Liver (tissue), 9 donors: ENCODE measurements around the gene MGAT4C. TPM values are rescaled to one million over a fixed set of nuclear protein-coding genes. Genes with fewer than 3 reads are reported as not detected.

Experiments
- DNase-seq: peaks from one replicate; pipeline ENCODE4 v3.0.0-alpha.2; 2017; ENCODE audit warnings: low spot score
- H3K27ac ChIP-seq, 2 donors: one replicate each; pipeline ENCODE4 v1.7.0; 2013; ENCODE audit warnings: inconsistent platforms in 2 of 2, low read length in 2 of 2, control low read depth in 1 of 2, low read depth in 1 of 2, mild to moderate bottlenecking in 1 of 2
- H3K27me3 ChIP-seq, 4 donors: one replicate each; pipeline versions ENCODE4 v1.6.1 to v1.7.0; 2013; ENCODE audit warnings: low read length in 3 of 4, inconsistent platforms in 1 of 4, mild to moderate bottlenecking in 1 of 4, moderate library complexity in 1 of 4; ENCODE audit not compliant: control insufficient read depth in 4 of 4, insufficient read depth in 4 of 4
- H3K36me3 ChIP-seq, 4 donors: one replicate each; pipeline versions ENCODE4 v1.6.1 to v1.7.0; 2013; ENCODE audit warnings: low read length in 3 of 4, mild to moderate bottlenecking in 3 of 4, low read depth in 1 of 4, moderate library complexity in 1 of 4; ENCODE audit not compliant: control insufficient read depth in 4 of 4, insufficient read depth in 3 of 4
- H3K4me1 ChIP-seq, 4 donors: one replicate each; pipeline versions ENCODE4 v1.6.1 to v1.7.0; 2013; ENCODE audit warnings: low read length in 3 of 4, mild to moderate bottlenecking in 3 of 4, moderate library complexity in 1 of 4; ENCODE audit not compliant: control insufficient read depth in 4 of 4, insufficient read depth in 4 of 4
- H3K4me3 ChIP-seq, 3 donors: one replicate each; pipeline versions ENCODE4 v1.6.1 to v1.7.0; 2013; ENCODE audit warnings: low read length in 3 of 3, control low read depth in 1 of 3, low read depth in 1 of 3, mild to moderate bottlenecking in 1 of 3
- H3K9ac ChIP-seq, 2 donors: one replicate each; pipeline ENCODE4 v1.7.0; 2013; ENCODE audit warnings: low read length in 2 of 2, mild to moderate bottlenecking in 2 of 2, moderate library complexity in 2 of 2, control low read depth in 1 of 2, low read depth in 1 of 2
- H3K9me3 ChIP-seq, 4 donors: one replicate each; pipeline versions ENCODE4 v1.6.1 to v1.7.0; 2013; ENCODE audit warnings: low read length in 3 of 4; ENCODE audit not compliant: control insufficient read depth in 4 of 4
- EGR1 ChIP-seq, 2 donors: IDR thresholded peaks; 2 replicates each; pipeline ENCODE4 v1.6.1; 2016 to 2018; ENCODE audit warnings: antibody characterized with exemption in 2 of 2, low read depth in 2 of 2
- FOXA1 ChIP-seq: IDR thresholded peaks from 2 replicates; pipeline ENCODE4 v1.6.1; 2016; ENCODE audit warnings: antibody characterized with exemption
- FOXA2 ChIP-seq: IDR thresholded peaks from 2 replicates; pipeline ENCODE4 v1.6.1; 2016; ENCODE audit warnings: antibody characterized with exemption
- HNF4A ChIP-seq, 2 donors: conservative IDR thresholded peaks; 2 replicates each; pipeline ENCODE4 v1.6.1; 2016; ENCODE audit warnings: antibody characterized with exemption in 2 of 2, mild to moderate bottlenecking in 2 of 2
- HNF4G ChIP-seq: IDR thresholded peaks from 2 replicates; pipeline ENCODE4 v1.6.1; 2016; ENCODE audit warnings: antibody characterized with exemption
- JUND ChIP-seq, 2 donors: IDR thresholded peaks; 2 replicates each; pipeline ENCODE4 v1.6.1; 2016; ENCODE audit warnings: antibody characterized with exemption in 2 of 2
- RXRA ChIP-seq, 2 donors: IDR thresholded peaks; 2 replicates each; pipeline ENCODE4 v1.6.1; 2017 to 2018; ENCODE audit warnings: antibody characterized with exemption in 2 of 2, mild to moderate bottlenecking in 1 of 2
- SP1 ChIP-seq: IDR thresholded peaks from 2 replicates; pipeline ENCODE4 v1.6.1; 2018; ENCODE audit warnings: antibody characterized with exemption, mild to moderate bottlenecking
- WGBS: extraction: QIAGEN DNeasy Blood & Tissue Kit; methylation state at CpG from one replicate; pipeline ENCODE4 v1.1.7; 2013; 5-methylcytosine and 5-hydroxymethylcytosine counted together
- polyA plus RNA-seq, 2 donors: library from polyadenylated mRNA; stranded (reverse) in 1 of 2; unstranded in 1 of 2; fragments of 200-250 nt in 1 of 2; fragments of >200 nt in 1 of 2; fragmentation: Nextera tagmentation in 1 of 2; extraction: Ambion mirVana in 1 of 2; gene quantifications; one replicate each; pipeline versions ENCODE4 v1.2.1 to v1.2.3, GENCODE V29; 2013 to 2015
- total RNA-seq, 2 donors: library from RNA; depleted of rRNA; stranded (reverse); fragments of >200 nt; gene quantifications; one replicate each; pipeline ENCODE4 v1.2.3, GENCODE V29; 2014
- TF ChIP-seq, protein P1 (sequence below): fragments of 150-350 bp; IDR thresholded peaks from 2 replicates; pipeline ENCODE4 v1.5.1; 2017; ENCODE audit warnings: improper control_type of control experiment, low read depth, low read length; ENCODE audit not compliant: missing input control
- TF ChIP-seq, protein P2 (sequence below): IDR thresholded peaks from 2 replicates; pipeline ENCODE4 v1.6.1; 2016; ENCODE audit warnings: antibody characterized with exemption
- TF ChIP-seq, protein P3 (sequence below): IDR thresholded peaks from 2 replicates; pipeline ENCODE4 v1.6.1; 2016; ENCODE audit warnings: antibody characterized with exemption
- TF ChIP-seq, protein P4 (sequence below): IDR thresholded peaks from 2 replicates; pipeline ENCODE4 v1.6.1; 2016; ENCODE audit warnings: antibody characterized with exemption
- TF ChIP-seq, protein P5 (sequence below): IDR thresholded peaks from 2 replicates; pipeline ENCODE4 v1.6.1; 2016; ENCODE audit warnings: antibody characterized with exemption, mild to moderate bottlenecking
- donor health status: healthy.
- donor health status: healthy.
- donor health status: healthy.
- donor health status: healthy.
- donor health status: healthy.

The MGAT4C gene
- total and polyA plus RNA-seq, 4 donors = 0.02 to 0.65 (median 0.09) TPM

DNA sequence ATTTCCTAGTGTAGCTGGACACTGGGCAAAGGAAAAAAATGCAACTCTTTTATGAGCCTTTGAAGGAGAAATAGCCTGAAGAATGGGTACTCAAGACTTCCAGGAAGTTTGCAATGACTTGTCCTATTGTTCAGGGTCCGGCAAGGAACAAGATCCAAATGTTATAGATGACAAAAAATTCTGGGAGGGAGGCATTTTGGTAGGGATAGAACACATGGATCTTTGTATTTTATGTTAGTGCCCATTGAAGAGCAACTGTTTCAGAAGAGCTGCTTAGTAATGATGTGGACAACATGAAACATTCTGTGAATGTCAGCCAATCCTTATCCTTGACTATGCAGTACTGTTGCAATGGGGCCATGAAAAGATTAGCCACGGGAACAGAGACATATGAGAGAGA is 138.0 kb downstream of the MGAT4C start (continued):
- TF ChIP-seq FOXA1 (no peak), JUND (IDR thresholded peaks at IDR 0.05) (no peak), HNF4A (conservative IDR thresholded peaks at IDR 0.05) (no peak), RXRA (IDR thresholded peaks at IDR 0.05) (no peak), HNF4G (no peak), EGR1 (IDR thresholded peaks at IDR 0.05; ENCODE audit: low read depth in 2 of 2) (no peak)
- TF ChIP-seq, protein P1, sequence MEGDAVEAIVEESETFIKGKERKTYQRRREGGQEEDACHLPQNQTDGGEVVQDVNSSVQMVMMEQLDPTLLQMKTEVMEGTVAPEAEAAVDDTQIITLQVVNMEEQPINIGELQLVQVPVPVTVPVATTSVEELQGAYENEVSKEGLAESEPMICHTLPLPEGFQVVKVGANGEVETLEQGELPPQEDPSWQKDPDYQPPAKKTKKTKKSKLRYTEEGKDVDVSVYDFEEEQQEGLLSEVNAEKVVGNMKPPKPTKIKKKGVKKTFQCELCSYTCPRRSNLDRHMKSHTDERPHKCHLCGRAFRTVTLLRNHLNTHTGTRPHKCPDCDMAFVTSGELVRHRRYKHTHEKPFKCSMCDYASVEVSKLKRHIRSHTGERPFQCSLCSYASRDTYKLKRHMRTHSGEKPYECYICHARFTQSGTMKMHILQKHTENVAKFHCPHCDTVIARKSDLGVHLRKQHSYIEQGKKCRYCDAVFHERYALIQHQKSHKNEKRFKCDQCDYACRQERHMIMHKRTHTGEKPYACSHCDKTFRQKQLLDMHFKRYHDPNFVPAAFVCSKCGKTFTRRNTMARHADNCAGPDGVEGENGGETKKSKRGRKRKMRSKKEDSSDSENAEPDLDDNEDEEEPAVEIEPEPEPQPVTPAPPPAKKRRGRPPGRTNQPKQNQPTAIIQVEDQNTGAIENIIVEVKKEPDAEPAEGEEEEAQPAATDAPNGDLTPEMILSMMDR = no peak

DNA sequence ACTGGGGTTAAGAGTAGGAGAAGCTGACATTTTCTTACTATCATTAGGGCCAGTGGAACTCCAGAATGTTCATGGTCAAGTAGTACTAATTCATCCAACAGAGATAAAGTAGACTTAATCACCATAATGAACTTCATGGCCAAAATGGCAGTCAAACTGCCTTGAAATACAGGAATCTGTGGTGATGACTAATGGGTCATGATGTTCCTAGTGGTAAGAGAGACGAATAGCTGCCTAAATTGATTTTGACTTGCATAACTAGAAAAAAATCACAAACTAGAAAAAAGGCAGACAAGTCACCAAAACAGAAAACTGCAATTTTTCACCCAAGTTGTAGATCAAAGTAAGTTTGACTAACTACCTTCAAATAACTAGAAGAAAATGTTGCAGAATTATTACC is 138.5 kb downstream of the MGAT4C start:
- no peak for DNase-seq
- TF ChIP-seq, protein P2, sequence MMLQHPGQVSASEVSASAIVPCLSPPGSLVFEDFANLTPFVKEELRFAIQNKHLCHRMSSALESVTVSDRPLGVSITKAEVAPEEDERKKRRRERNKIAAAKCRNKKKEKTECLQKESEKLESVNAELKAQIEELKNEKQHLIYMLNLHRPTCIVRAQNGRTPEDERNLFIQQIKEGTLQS = no peak
- TF ChIP-seq, protein P3, sequence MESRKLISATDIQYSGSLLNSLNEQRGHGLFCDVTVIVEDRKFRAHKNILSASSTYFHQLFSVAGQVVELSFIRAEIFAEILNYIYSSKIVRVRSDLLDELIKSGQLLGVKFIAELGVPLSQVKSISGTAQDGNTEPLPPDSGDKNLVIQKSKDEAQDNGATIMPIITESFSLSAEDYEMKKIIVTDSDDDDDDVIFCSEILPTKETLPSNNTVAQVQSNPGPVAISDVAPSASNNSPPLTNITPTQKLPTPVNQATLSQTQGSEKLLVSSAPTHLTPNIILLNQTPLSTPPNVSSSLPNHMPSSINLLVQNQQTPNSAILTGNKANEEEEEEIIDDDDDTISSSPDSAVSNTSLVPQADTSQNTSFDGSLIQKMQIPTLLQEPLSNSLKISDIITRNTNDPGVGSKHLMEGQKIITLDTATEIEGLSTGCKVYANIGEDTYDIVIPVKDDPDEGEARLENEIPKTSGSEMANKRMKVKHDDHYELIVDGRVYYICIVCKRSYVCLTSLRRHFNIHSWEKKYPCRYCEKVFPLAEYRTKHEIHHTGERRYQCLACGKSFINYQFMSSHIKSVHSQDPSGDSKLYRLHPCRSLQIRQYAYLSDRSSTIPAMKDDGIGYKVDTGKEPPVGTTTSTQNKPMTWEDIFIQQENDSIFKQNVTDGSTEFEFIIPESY = no peak
- TF ChIP-seq RXRA (IDR thresholded peaks at IDR 0.05) (no peak), FOXA1 (no peak), FOXA2 (no peak), EGR1 (IDR thresholded peaks at IDR 0.05; ENCODE audit: low read depth in 2 of 2) (no peak)
- TF ChIP-seq, protein P4, sequence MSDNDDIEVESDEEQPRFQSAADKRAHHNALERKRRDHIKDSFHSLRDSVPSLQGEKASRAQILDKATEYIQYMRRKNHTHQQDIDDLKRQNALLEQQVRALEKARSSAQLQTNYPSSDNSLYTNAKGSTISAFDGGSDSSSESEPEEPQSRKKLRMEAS = no peak
- 39% methylated on average over 1 of the region's 1 CpG for WGBS

DNA sequence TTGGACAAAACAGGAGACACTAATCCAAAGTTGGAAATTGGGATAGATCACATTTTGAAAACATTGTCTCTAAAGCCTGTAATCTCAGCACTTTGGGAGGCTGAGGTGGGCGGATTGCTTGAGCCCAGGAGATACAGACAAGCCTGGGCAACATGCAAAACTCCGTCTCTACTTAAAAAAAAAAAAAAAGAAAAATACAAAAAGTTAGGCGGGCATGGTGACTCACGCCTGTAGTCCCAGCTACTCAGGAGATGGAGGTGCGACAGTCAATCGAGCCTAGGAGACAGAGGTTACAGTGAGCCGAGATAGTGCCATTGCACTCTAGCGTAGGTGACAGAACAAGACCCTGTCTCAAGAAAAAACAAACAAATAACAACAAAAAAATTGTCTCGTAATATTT is 152.1 kb downstream of the MGAT4C start:
- 74% methylated on average over 9 of the region's 9 CpGs for WGBS
- TF ChIP-seq SP1 (no peak), FOXA1 (no peak)
- TF ChIP-seq, protein P2 = no peak
- TF ChIP-seq, protein P5, sequence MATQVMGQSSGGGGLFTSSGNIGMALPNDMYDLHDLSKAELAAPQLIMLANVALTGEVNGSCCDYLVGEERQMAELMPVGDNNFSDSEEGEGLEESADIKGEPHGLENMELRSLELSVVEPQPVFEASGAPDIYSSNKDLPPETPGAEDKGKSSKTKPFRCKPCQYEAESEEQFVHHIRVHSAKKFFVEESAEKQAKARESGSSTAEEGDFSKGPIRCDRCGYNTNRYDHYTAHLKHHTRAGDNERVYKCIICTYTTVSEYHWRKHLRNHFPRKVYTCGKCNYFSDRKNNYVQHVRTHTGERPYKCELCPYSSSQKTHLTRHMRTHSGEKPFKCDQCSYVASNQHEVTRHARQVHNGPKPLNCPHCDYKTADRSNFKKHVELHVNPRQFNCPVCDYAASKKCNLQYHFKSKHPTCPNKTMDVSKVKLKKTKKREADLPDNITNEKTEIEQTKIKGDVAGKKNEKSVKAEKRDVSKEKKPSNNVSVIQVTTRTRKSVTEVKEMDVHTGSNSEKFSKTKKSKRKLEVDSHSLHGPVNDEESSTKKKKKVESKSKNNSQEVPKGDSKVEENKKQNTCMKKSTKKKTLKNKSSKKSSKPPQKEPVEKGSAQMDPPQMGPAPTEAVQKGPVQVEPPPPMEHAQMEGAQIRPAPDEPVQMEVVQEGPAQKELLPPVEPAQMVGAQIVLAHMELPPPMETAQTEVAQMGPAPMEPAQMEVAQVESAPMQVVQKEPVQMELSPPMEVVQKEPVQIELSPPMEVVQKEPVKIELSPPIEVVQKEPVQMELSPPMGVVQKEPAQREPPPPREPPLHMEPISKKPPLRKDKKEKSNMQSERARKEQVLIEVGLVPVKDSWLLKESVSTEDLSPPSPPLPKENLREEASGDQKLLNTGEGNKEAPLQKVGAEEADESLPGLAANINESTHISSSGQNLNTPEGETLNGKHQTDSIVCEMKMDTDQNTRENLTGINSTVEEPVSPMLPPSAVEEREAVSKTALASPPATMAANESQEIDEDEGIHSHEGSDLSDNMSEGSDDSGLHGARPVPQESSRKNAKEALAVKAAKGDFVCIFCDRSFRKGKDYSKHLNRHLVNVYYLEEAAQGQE = no peak

More for the DNA sequence above, 138.5 kb downstream of the MGAT4C start:
- Histone ChIP-seq H3K4me3 (no peak overlapping the region), H3K9me3 (no peaks in the 10 kb centered on the region), H3K27me3 (no peaks in the 10 kb centered on the region), H3K36me3 (no peaks in the 10 kb centered on the region), H3K4me1 (no peaks in the 10 kb centered on the region), H3K27ac (no peak overlapping the region), H3K9ac (no peak overlapping the region)

More for the DNA sequence above, 152.1 kb downstream of the MGAT4C start:
- no peaks in the 10 kb centered on the region for H3K27me3 ChIP-seq
- no peak for DNase-seq
- no peaks in the 10 kb centered on the region for H3K4me1 ChIP-seq
- H3K4me3 ChIP-seq = no peak overlapping the region
- H3K9me3 ChIP-seq = no peaks in the 10 kb centered on the region
- H3K9ac ChIP-seq = no peak overlapping the region
- H3K36me3 ChIP-seq = no peaks in the 10 kb centered on the region
- H3K27ac ChIP-seq = no peak overlapping the region
